Right atrium auricular region (tissue), 2 donors: Measurements from ENCODE around the gene PPP2R5D. TPM values are rescaled to one million over a fixed set of nuclear protein-coding genes. Genes with fewer than 3 reads are reported as not detected.

ENCODE experiments used
- DNase-seq: peaks from one replicate; pipeline ENCODE4 v3.0.0-alpha.2; 2019; ENCODE audit warnings: low spot score
- H3K27ac ChIP-seq, 2 donors: fragments of 200-600 bp; sonication (generic); 1 replicate in 1 of 2; 2 replicates in 1 of 2; pipeline ENCODE4 v1.5.1; 2016 to 2019
- H3K27me3 ChIP-seq, 2 donors: fragments of 200-600 bp; sonication (generic); one replicate each; pipeline versions ENCODE4 v1.5.1 to v1.6.0; 2017 to 2019
- H3K36me3 ChIP-seq: fragments of 200-600 bp; sonication (generic); one replicate; pipeline ENCODE4 v1.5.1; 2016
- H3K4me1 ChIP-seq, 2 donors: fragments of 200-600 bp; sonication (generic); one replicate each; pipeline versions ENCODE4 v1.5.1 to v1.6.0; 2017 to 2019
- H3K4me3 ChIP-seq, 2 donors: fragments of 200-600 bp; sonication (generic); 1 replicate in 1 of 2; 2 replicates in 1 of 2; pipeline ENCODE4 v1.5.1; 2017 to 2019; ENCODE audit warnings: mild to moderate bottlenecking in 1 of 2, moderate library complexity in 1 of 2
- H3K9me3 ChIP-seq, 2 donors: fragments of 200-600 bp; sonication (generic); one replicate each; pipeline ENCODE4 v1.5.1; 2019
- total RNA-seq, 2 donors: library from RNA; depleted of rRNA; stranded (reverse); fragments of >200 nt; gene quantifications; one replicate each; pipeline ENCODE4 v1.1.0, GENCODE V29; 2016
- TF ChIP-seq, protein P1 (sequence below), 2 donors: fragments of 200-600 bp; sonication (generic); IDR thresholded peaks; one replicate each; pipeline ENCODE4 v1.5.1; 2019; ENCODE audit warnings: antibody characterized with exemption in 2 of 2

The PPP2R5D gene
- total RNA-seq, 2 donors from 2014 or later: 32.8 to 41.1 TPM

DNA sequence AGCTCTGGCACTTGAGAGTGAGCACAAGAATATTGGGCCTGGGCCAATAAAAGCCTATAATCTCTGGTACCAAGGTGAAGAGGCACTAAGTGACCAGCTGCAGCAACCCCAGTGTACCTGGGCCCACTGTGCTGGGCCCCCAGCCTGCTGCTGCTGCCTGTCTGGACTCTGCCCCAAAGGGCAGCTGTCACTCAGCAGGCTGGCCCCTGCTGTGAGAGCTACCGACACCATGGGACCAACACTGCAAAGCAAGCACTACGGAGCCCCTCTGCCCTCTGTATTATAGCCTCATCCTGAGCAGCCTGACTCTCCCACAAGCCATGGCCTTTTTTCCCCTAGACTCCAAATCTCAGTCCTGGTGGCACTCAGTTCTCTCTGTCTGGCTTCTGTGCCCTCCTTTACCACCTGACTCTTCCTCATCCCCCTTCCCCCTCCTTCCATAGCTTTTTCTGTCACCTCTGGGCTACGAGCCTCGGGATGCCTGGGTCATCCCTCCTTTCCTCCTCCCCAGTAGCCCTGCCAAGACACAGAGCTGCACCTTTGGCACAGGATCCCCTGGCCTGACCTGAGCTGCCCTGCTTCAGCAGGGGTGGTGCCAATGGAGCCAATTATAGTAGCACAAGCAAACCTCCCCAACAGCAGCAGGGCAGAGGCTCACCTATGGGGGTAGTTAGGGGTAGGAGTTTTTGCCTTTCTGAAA, 51.3 kb downstream of the PPP2R5D start:
- Histone ChIP-seq H3K27ac (peak overlapping the region; percentile 21 to 70), H3K36me3 (peaks cover 32% of the 10 kb centered on the region), H3K4me1 (peaks cover 0 to 17% of the 10 kb centered on the region in 2 donors), H3K9me3 (no peaks in the 10 kb centered on the region), H3K27me3 (no peaks in the 10 kb centered on the region), H3K4me3 (no peak overlapping the region)
- DNase-seq: no peak
- TF ChIP-seq, protein P1, sequence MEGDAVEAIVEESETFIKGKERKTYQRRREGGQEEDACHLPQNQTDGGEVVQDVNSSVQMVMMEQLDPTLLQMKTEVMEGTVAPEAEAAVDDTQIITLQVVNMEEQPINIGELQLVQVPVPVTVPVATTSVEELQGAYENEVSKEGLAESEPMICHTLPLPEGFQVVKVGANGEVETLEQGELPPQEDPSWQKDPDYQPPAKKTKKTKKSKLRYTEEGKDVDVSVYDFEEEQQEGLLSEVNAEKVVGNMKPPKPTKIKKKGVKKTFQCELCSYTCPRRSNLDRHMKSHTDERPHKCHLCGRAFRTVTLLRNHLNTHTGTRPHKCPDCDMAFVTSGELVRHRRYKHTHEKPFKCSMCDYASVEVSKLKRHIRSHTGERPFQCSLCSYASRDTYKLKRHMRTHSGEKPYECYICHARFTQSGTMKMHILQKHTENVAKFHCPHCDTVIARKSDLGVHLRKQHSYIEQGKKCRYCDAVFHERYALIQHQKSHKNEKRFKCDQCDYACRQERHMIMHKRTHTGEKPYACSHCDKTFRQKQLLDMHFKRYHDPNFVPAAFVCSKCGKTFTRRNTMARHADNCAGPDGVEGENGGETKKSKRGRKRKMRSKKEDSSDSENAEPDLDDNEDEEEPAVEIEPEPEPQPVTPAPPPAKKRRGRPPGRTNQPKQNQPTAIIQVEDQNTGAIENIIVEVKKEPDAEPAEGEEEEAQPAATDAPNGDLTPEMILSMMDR (IDR thresholded peaks at IDR 0.05): no peak

DNA sequence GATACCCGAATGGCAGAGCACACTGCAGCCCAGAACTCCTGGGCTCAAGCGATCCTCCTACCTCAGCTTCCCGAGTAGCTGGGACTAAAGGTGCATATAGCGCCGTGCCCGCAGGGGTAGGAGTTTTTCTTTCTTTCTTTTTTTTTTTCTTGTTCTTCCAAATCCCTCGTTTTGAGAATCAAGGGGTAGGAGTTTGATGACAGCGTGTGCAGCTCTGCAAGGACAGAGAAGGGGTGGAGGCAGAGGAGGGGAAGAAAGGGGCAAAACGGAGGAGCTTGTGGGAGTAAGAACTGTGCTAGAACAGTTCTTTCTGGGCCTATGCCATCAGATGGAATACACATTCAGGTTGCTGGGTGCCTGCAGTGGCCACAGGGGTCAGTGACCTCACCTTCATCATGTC, 52.3 kb downstream of the PPP2R5D start:
- TF ChIP-seq, protein P1 (IDR thresholded peaks at IDR 0.05): no peak
- DNase-seq: no peak
- no peaks in the 10 kb centered on the region for H3K27me3 ChIP-seq
- no peaks in the 10 kb centered on the region for H3K9me3 ChIP-seq
- H3K27ac ChIP-seq: no peak overlapping the region
- no peak overlapping the region for H3K4me3 ChIP-seq
- peaks cover 37% of the 10 kb centered on the region for H3K36me3 ChIP-seq
- H3K4me1 ChIP-seq: peaks cover 0 to 17% of the 10 kb centered on the region in 2 donors

DNA sequence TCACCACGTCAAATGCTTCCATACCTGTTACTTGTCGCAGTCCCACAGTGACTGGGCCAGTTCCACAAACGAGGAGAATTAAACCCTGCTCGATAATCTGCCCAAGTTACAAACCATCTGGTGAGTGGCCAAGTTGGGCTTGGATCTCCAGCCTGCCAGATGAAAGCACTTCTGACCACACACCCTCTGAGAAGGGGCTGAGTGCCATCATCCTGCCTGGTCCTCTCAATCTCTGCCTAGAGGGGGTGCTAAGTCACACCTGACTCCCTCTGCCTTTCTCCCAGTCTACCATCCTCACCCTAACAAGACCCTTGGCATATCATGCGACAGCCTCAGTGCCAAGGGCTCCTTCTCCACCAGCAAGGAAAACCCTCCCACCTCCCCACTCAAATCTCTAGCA, 52.8 kb downstream of the PPP2R5D start:
- Histone ChIP-seq H3K9me3 (no peaks in the 10 kb centered on the region), H3K36me3 (peaks cover 37% of the 10 kb centered on the region), H3K27ac (peak overlapping the region in 1 of 2 donors; percentile 39), H3K27me3 (no peaks in the 10 kb centered on the region), H3K4me3 (no peak overlapping the region), H3K4me1 (peaks cover 0 to 17% of the 10 kb centered on the region in 2 donors)
- TF ChIP-seq, protein P1 (IDR thresholded peaks at IDR 0.05): no peak
- DNase-seq: no peak

DNA sequence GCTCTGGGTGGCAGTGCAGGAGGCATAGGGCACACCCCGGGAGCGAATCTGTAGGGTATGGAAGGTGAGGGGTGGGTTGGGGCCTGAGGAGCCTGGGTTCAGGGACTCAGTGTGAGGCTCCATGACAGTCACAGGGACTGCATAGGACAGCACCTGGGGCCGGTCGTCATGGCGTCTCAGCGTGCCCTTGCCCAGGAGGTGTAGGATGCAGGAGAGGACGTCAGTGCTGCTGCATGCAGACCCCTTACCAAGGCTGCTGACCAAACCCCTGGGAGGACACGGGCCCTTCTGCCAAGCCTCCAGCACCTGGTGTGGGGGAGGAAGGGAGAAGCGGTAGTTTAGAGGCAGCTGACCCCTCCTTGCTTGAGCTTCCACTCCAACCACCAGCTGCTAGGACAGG, 53.3 kb downstream of the PPP2R5D start:
- Histone ChIP-seq H3K9me3 (no peaks in the 10 kb centered on the region), H3K4me1 (peaks cover 0 to 17% of the 10 kb centered on the region in 2 donors), H3K27me3 (no peaks in the 10 kb centered on the region), H3K27ac (peak overlapping the region in 1 of 2 donors; percentile 39), H3K36me3 (peaks cover 33% of the 10 kb centered on the region), H3K4me3 (no peak overlapping the region)
- TF ChIP-seq, protein P1 (IDR thresholded peaks at IDR 0.05): no peak
- no peak for DNase-seq

DNA sequence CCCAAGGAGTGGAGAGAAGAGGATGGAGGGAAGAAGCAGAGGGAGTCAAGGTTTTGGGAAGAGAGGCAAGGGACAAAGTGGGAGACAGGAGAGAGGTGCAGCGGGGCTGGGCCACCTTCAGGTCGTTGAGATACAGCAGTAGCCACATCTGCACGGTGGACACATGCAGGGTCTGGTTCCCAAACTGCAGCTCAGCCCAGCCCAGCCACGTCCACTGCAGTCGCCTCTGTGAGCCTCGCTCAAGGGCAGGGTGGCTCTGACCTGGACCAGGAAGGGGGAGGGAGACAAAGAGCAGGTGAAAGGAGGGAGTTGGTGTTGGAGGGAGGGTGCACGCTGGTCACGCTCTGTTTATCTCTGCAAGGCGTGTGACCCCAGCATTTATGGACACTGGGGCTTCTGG, 54.4 kb downstream of the PPP2R5D start:
- Histone ChIP-seq H3K27me3 (no peaks in the 10 kb centered on the region), H3K4me3 (no peak overlapping the region), H3K36me3 (peaks cover 38% of the 10 kb centered on the region), H3K4me1 (peaks cover 0 to 17% of the 10 kb centered on the region in 2 donors), H3K9me3 (no peaks in the 10 kb centered on the region), H3K27ac (no peak overlapping the region)
- TF ChIP-seq, protein P1 (IDR thresholded peaks at IDR 0.05): no peak
- no peak for DNase-seq
